GM18909 (cell line): ENCODE measurements around the gene NOL11.
"Not testable (repeated sequence)": the region's sequence is repeated elsewhere in the genome, so short reads cannot be mapped to it uniquely, and the experiment has no call there.

Experiments used
- ATAC-seq: cut with Tn5 transposase; IDR thresholded peaks from one replicate; pipeline ENCODE4 v1.9.1; 2021; ENCODE audit warnings: mild to moderate bottlenecking; ENCODE audit not compliant: unreplicated experiment, poor library complexity

The NOL11 gene

DNA sequence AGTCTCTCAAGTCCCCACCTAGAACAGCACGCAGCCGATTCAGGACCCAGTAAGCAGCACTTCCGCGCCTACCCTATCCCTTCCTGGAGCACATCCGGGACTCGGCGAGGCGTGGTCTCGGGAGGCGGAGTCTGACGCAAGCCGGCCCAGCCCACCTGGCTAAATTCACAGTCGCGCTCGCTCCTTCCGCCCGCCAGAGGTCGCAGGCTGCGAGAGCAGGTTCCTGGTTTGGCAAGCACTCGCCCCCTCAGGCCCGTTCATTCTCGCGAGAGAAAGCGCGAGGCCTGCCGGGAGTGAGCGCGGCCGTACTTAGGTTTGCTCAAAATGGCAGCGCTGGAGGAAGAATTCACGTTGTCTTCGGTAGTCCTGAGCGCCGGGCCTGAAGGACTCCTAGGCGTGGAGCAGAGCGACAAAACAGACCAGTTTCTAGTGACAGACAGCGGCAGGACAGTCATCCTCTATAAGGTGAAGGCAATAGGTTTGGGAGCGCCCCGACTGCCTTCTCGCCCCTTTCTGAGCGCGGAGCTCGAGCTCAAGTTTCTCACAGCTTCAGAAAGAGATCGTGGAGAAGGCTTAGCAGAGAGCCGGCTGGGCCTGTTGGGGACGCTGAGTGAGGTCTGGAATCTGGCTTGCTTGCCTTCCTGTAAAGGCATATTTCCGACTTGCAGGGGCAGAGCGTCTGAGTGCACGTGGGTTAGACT is at the start of gene NOL11:
TSS of gene NOL11 (plus strand) at position 313 of the 701 bp plus-strand sequence. CDS start at position 325, 12 bp downstream.
- peak; percentile 93 for ATAC-seq

DNA sequence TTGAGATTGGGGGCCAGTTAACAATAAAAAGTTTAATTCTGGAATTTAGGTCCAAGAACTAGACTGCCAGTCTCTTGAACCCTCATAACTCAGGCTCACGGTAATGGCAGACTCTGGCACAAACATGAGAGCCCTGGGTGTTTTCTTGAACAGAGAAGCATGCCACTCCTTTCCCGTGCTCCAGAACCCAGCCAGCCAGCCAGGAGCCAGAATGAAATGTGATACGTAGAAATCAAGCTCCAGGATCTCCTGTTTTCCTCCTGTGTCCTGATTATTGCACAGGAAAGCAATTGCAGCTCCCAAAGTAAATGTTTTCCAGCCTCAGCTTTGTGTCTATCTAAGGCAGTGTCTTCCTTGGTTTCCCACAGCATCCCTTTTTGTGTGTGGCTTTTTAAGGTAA is 46.2 kb upstream of the NOL11 start:
- ATAC-seq, result no peak

DNA sequence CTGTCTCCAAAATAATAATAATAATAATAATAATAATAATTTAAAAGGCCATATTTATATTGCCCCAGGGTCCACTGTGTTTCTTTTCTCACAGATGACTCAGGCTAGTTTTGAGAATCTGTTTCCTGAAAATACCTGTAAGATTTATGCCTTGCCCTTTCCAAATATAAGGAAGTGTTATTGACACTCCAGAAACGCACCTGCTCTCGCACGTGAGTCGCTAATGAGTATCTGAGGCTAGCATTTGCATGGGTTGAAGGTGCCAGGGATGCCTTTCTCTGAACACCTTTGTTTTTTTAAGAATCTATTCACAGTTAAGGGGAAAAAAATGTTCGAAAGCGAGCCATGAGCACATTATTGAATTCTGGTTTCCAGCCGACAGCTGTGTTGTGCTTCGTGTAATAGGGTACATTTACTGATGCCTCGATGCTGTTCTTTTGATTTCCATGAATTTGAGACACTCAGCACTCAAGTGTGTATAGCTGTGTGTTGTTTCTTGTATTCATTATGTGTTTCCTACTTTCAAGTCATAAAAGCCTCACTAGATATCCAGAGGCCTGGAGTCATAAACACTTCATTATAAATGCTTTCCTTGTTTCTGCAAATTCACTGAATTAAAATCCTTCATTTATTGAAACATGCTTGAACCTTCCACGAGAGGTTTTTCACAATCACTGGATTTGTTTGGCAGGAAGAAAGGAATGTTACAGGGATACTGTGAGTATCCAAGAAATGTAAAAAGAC is 45.0 kb upstream of the NOL11 start:
- no peak for ATAC-seq

DNA sequence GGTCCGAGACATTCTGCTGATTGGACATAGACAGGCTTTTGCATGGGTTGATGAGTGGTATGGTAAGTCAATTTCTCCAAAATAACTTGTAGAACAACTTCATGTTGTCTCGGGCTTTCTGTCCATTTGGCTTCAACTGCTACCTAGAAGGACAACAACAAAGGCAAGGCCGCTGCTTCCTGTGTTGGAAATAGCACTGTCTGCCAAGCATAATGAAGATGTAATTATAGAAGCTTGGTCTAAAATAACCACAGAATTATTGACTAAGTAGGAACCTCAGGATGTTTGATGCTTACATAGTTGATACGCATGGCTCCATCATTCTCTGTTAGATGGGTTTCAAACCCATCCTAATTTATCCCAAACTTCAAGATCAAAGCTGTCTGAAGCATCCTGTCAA is 42.3 kb upstream of the NOL11 start:
- no peak for ATAC-seq

DNA sequence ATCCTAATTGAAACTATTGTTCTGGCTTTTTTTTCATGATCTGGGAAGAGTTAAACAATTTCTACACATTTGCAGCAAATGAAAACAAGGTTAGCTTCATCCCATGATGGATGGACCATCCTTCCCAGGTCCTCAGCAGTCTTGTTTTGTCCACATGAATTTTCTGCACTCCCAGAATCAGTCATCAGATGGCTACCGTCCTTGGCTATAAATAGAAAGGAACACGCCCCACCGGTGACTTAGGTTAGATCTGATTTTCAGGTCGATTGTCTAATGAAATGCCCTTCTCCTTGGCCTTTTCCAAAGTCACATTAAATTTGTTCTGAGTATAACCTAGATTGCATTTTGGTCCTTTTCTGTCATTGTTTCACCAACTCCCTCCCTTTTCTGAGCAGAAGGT is 41.4 kb upstream of the NOL11 start:
- no peak for ATAC-seq

DNA sequence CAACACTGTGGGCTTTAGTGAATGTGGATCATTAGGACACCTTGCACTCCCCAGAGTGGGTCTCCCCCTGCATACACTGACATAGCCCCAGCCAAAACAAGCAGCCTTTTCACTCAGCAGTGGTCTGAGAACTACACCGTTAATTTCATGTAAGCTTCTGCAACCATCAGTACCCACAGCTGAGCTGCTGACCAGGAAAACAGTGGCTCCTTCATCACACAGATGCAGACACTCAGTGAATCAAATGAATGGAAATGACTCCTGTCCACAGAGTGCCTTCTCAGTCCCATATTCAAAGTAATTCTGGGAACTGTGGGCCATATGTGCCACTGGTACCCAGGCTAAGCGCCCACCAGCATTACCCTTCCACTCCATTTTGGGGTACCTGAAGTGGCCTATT is 39.3 kb upstream of the NOL11 start:
- no peak for ATAC-seq

DNA sequence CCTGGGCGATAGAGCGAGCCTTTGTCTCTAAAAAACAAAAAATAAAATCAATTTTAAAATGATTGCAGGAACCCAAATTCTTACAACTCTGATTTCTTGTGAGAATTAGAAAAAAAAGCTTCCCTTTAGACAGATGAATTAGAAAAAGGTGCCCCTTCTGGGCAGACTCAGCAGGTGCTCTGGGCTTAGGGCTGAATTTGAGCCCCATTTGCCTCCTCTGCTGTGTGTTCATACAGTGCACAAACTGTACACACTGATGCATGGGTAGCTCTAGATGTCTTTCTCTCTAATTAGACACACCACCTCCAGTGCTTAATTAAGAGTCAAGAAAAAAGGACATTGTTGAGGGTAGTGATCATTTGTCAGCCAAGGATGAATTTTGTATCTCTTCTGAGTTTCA is 38.5 kb upstream of the NOL11 start:
- no peak for ATAC-seq

DNA sequence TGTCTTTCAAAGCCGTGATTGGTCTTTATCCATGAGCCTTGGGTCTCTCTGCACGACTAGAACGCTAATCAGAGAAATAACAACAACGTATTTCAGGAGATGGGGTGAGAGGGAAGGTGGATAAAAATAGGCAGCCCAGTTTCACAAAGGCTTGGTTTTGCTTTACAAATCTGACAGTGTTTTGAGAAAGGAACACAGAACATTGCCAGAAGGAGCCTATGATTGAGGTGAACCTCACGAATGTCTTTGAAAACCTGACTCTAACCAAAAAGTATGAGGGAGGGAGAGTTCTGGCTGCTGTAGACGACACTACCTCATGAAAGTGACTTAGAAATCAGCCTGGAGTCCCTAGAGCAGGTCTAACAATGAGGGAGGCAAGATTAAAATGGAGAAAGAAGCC is 38.0 kb upstream of the NOL11 start:
- no peak for ATAC-seq

DNA sequence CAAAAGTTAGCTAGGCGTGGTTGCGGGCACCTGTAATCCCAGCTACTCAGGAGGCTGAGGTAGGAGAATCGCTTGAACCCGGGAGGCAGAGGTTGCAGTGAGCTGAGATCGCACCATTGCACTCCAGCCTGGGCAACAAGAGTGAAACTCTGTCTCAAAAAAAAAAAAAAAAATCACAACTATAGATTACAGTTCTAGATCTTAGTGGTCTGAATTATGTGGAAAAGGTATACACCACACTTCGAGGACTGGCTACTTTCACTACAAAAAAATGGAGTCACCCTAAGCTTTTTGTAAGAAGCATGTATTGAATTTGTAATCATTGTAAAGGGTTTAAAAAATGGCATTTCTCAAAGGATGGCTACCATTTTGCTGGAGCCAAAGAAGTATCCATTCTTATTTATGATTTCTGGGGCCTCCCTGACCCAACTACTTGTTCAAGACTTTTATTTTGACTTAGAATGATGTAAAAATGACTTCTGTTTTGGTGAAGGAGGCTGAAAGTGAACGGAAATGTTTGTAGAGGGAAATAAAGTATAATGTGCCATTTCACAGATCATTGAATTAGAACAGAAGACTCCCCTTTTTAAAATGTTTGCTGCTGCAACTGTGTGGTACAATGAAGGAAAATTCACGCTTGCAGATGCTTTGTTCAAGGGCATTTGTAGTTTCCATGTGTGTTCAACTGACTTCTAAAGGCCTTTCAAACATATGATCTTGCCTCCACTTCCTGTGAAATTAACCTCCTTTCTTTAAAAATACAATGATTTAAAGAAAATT is 37.1 kb upstream of the NOL11 start:
- ATAC-seq, result no peak

DNA sequence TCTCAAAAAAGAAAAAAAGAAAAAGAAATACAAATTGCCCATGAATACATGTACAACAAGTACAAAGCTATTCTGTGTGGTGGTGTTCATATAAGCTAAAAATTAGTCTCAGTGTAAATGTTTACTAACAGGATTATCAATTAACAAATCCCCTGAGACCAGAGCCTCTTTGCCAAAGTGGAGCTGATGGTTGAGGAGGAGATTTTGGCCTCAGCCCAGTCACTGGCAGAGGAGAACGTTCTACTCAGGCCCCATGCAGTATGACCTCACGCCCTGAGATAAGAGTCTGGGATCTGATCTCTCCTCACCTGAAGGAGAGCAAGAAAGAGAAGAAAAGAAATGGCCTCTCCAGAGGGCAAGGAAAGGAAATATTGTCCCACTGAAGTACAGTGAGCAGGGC is 35.5 kb upstream of the NOL11 start:
- ATAC-seq, result no peak

DNA sequence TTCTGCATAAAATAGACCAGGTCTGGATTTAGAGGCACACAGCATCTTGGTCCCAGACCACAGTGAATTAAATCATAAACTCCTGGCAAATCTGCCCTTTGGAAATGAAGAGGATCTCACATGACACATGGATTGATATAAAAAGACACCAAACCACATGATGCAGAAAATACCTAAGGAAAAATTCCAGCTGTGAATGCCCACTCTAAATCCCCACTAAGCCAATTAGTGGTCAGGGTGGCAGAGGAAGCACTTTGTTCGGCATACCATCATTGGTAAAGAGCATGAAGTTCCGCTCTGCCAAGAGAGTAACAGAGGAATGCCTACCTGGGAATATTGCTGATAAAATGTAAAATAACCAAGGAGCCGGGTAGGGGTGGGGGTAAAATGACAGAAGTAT is 32.4 kb upstream of the NOL11 start:
- no peak for ATAC-seq

DNA sequence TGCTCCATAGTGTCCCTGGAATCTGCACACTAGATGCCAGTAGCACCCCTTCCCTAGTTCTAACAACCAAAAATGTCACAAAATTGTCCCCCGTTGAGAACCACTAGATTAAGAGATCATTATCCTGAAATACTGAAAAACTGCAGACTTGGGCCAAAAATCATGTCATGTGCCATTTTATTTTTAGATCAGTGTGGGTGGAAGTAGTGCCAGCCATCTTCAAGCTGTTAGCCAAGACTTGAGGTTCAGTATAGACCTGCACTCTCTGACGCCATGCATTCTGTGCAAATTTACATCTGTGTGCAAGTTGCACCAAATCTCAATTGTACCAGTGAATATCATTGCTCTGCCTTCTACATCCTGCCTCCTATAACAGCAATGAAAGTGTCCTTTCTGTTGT is 31.5 kb upstream of the NOL11 start:
- no peak for ATAC-seq

DNA sequence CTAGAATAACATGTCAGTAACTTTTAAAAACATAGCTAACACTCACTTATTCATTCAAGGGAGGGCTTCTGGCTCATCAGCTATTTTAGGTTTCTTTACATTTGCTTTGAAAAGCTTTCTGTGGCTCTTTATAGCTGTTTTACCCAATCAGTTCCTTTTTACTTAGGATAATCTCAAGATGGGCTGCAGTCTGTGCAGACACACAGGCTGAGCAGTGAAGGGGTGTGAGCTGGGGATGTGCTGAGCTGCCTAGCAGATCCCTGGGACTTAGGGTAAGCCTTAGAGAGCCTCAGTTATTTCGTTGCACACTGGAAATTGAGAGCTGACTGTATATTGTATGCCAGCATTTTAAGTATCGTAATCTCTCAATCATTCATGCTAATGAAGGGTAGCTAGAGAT is 30.2 kb upstream of the NOL11 start:
- ATAC-seq, result no peak

DNA sequence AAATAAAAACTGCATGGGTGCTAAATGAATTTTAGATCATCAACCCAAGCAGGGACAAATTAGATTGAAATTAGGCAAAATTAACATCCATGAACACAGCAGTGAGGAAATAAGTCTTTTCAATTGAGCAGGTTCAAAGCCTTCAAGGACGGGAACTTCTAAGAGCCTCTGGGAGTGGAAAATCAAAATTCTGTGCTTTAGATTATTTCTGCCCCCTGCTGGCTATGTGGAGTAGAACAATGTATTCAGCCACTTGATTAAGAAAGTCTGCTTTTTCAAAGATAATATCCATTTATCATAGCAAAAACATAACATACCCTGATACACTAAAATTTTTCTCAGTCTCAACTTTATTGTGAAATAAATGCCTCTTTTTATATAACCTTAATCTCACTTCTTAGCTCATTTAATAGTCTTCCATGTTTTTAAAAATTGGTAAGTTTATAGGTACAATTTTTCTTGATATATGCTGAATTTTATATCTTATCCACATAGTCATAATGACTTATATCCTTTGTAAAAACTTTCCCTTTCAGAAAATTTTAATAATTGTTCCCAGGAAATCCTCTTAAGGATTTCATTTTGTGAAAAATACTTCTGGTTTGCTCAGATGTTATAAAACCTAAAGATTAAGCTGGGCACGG is 28.1 kb upstream of the NOL11 start:
- ATAC-seq, result no peak

DNA sequence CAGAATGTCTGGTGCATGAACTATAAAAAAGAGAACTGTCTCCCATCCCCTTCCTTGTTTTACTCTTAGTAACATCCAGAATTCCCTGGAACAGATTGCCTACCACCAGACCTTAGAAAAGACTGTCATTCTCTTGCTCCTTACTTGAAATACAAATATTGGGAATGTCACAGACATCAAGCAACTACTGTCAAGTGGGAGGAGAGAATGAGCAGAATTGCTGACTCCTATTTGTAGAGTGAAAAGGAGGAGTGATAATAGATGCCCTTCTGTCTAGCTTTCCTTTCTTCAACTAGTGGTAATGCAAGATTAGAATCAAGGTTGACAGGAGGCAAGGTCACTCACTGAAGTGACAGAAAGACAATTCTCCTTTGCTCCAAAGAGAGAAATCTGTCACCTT is 23.9 kb upstream of the NOL11 start:
- ATAC-seq, result no peak

DNA sequence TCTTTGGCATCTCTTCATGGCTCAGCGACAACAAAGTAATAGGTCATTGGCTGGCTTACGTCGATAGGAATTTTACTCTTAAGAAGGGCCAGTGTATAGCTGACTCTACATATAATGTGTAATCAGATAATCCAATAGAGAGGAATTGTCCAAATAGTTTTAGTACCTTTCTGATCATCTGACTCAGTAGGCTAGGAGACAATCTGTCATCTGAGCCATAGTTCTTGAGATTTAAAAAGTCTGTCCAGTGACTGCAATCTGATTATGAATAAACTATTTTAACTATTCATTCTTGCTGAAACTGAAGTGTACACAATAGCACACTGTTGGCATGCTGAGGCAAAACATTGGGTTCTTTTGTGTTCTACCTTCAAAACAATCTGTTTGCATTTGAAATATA is 21.4 kb upstream of the NOL11 start:
- no peak for ATAC-seq

DNA sequence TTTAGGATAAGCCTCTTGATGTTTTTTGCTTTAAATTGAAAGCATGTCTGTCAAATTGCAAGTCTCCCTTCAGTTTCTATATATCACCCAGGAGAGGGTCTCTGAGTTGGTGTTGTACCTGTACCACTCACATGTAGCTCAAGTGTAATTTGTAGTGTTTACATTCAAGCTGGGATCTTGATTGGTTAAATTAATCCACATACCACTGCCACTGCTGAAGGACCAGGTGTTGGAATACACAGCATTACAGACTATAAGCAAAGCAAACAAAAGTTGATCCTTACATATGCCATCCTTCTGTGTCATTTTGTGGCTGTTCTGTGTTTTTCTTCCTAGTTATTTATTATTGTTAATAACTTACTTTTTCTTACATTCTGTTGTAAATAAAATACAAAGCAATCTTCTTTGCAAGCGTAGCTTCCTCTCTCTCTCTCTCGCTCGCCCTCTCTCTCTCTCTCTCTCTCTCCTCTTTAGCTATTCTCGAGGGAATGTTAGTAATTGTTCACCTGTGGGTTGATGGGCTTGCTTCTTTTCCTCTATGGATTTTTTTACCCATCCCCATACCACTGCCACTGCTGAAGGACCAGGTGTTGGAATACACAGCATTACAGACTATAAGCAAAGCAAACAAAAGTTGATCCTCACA is 20.8 kb upstream of the NOL11 start:
- ATAC-seq, result no peak

DNA sequence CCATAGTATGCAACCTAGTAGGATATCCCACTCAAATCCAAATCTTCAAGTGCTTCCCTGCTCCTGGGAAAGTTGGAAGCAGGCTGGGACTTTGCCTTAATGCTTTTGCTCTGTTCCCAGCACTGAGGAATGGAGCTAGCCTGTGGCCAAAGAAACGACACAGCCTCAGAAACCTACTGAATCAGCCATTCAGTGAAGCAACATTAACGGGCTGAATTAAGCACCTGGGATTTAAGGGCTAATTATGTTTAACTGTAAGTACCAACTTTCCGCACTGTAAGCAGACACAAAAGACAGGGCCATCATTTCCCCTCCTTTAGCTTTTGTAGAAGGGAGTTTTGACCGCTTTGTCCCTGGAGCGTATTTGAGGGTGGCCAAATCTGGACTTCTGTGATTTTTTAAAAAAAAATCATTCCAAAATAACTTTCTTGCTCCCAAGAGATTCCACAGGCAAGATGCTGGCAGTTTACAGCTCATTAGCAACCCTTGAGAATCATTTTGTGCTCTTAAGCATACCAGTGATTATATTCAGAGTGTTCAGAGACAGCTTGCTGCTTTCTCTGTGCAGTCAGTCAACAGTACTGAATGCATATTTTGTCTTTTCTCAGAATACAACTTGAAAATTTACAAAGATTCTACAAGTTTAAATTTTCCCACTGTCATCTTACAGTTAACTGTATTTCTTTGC is 17.6 kb upstream of the NOL11 start:
- ATAC-seq, result no peak

DNA sequence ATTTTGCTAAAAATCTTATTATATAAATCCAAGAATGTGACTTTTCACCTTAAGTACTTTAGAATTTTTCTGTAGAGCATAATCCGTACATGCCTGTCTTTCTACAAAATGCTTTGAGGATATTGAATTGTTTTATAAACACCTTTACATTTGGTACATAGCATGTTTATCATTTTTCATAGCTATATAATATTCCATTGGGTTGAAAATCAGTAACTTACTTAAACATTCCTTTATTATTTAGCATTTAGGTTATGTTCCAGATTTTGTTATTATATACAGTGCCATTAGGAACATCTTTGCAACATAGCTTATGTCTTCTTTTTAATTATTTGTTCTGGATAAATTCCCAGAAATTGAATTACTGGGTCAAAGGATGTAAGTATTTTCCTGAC is 17.0 kb upstream of the NOL11 start:
- no peak for ATAC-seq

DNA sequence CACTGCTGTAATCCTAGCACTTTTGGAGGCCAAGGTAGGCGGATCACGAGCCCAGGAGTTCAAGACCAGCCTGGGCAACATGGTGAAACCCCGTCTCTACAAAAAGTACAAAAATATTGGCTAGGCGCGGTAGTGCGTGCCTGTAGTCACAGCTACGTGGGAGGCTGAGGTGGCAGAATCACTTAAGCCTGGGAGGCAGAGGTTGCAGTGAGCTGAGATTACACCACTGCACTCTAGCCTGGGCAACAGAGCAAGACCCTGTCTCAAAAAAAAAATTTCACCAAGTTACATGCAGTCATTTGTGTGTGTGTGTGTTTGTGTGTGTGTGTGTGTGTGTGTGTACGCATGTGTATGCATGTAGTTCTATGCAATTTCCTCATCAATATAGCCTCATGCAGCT is 14.9 kb upstream of the NOL11 start:
- not testable (repeated sequence) for ATAC-seq
